IPS DF 4.7 (cell line): Measurements from ENCODE around the gene HCFC1.

Experiments
- DNase-seq: peaks from one replicate; pipeline ENCODE4 v3.0.0-alpha.2; 2013; ENCODE audit warnings: low spot score; ENCODE audit errors: extremely low read depth

Gene HCFC1

DNA sequence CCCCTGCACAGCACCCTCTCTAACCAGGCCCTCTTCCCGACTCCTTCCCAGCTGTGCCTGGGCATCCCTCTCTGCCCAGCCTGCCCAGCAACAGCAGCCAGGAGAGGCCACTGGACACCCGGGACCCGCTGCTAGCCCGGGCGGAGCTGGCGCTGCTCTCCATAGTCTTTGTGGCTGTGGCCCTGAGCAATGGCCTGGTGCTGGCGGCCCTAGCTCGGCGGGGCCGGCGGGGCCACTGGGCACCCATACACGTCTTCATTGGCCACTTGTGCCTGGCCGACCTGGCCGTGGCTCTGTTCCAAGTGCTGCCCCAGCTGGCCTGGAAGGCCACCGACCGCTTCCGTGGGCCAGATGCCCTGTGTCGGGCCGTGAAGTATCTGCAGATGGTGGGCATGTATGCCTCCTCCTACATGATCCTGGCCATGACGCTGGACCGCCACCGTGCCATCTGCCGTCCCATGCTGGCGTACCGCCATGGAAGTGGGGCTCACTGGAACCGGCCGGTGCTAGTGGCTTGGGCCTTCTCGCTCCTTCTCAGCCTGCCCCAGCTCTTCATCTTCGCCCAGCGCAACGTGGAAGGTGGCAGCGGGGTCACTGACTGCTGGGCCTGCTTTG lies 66.0 kb downstream of the HCFC1 start:
- DNase-seq = no peak

DNA sequence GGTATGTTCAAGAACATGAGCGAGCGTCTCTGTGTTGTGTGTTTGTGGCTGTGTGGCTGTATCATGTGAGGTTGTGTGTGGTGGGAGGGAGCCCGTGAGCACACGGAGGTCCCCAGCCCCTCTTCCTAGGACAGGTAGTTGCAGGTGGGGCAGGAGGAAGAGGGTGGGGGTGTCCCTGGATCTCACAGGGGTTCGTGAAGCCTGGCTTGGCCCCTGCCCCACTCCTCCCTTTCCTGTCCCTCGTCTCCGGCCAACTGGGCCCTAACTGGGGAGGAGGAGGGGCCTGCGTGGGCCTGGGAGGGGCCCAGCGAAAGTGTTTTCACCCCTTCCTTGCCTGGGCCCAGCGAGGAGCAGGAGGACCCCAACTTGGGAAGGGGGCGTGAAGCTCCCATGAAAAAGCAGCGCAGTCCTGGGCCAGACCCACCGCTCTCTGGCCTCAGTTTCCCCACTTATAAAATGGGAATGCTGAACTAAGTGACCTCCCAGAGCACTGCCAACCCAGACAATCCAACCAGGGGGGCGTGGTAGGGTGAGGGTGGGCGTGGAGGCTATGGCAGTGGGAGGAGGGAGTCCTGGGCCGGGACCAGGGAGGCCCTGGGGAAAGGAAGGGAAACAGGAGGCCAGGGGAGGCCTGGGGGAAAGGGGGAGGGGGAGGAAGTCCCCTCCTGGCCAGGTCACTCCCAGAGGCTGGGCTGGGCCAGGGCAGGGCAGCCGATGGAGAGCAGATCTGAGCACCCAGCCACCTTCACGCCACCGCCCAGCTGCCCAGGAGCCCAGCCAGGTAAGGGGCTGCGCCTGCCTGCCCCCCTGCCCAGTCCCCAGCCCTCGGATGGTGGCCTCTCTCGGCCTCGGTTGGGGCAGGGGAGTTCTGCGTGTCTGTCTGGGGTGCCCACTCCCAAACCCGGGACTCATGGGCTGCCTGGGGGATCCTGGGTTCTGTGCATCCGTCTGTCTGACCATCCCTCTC lies 67.3 kb downstream of the HCFC1 start, which contains the start of gene AVPR2:
TSS of gene AVPR2 (plus strand) at position 683 of the 967 bp plus-strand sequence. CDS start 473 bp downstream, outside the sequence.
- DNase-seq = no peak

DNA sequence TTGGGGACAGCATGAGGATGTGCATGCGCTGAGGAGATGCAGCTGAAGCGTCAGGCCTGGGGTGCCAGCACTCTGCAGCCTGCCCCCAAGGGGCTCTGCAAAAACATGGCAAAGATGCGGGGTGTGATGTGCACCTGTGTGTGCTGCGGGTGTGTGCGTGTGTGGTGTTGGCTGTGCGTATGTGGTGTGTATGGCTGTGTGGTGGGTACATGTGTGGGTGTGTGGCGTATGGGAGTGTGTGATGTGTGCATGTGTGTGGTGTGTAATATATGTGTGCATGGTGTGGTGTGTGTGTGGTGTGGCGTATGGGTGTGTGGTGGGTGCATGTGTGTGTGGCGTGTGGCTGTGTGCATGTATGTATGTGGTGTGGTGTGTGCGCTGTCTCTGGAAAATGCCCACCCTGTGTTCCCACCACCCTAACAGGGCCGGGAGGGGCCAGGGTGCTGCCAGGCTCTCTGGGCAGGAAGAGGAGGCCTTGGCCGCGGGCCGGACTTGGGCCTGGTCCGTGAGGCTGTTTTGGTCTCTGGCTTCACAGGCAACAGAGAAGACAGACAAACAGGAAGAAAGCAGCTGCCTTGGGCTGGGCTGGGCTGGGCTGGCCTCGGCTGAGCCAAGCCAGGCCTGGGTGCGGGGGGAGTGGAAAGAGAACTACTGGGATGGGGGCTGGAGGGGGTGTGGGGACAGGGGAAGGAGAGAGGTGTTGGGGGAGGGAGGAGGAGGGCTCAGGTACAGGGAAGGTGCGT lies 68.2 kb downstream of the HCFC1 start:
- DNase-seq = no peak

DNA sequence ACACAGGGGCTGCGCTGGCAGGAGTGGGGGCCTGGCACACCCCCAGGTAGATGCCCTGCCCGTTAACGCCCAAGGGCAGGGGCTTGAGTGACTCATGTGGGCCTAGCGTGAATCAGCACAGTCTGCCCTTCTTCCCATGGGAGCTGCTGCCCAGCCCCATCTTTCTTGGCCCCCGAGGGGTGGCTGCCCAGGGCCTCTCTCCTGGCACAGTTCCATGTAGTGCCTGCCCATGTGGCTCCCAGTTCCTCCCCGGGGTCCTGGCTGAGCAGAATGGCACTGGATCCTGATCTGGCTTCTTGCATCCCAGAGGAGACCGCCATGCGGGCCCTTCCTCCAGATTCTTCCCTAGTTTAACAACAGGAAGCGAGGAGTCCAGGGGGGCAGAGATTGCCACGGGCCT lies 69.2 kb downstream of the HCFC1 start:
- DNase-seq = no peak

DNA sequence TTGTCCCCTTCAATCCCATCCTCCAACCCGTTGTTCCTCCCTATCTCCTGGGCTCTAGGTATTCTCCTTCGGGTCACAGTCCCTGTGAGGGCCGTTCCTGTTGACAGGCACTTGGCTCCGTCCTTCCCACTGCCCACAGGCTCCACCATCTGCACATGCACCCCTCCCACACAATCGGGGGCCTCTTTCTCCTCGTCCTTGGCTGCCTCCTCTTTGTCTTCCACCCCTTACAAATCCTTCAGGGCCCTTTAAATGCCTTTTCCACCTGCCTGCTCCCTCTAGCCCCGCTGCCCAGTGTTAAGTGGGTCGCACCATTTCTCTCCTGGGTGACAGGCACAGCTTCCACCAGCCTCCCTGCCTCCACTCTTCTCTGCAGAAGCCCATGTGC lies 69.9 kb downstream of the HCFC1 start:
- no peak for DNase-seq

DNA sequence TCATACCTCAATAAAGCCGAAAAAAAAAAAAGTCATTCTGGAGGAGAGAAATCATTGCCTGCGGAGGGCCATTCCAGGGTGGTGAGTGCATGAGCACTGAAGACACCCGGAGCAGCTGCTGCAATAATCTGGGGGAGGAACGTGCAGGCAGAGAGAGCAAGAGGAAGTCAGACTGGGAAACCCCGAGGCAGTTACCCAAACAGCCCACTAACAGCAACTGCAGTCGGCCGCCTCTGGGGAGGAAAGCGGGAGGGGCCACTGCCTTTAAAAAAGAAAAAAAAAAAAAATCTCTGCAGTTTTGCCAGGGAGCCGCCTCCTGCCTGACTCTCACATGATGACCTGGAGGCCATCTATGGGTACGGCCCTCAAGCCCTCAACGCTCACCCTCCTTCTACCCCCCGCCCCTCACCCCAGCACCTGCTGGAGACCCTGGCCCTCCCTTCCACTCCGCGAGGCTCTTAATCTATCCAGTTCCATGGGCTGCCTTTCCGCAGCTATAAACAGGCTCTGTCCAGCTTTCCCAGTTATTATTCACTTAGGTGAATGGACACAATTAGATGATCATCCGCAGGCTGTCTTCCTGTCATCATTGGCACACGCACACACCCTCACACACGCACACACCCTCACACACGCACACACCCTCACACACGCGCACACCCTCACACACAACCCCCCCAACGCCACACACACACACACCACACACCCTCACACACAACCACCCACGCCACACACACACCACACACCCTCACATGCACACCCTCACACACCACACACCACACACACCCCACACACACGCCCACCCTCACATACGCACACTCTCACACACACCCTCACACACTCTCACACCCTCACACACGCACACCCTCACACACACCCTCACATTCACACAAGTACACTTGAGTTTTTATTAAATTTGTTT lies 70.5 kb downstream of the HCFC1 start:
- DNase-seq = no peak

DNA sequence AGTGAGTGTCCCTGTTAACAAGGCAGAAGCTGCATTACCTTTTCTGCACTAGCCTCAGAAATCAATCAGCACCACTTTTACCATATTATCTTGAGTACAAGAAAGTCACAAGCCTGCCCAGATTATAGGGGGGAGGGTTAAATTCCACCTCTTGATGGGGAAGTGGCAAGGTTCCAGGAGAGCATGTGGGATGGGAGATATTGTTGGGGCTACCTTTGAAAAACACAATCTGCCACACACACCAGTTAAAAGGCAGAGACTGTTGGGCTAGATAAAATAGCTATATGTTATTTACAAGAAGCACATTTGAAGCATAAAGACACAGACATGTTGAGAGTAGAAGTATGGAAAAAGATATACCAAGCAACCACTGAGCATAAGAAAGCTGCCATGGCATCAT lies 73.7 kb downstream of the HCFC1 start:
- no peak for DNase-seq
